Gastrocnemius medialis (tissue), 4 donors: ENCODE measurements around the gene SENP3. TPM values are rescaled to one million over a fixed set of nuclear protein-coding genes. Genes with fewer than 3 reads are reported as not detected.

Experiments used
- ATAC-seq, 2 donors: fragments of 150-250 bp; one replicate each; pipeline ENCODE4 v1.9.1; 2016
- DNase-seq, 2 donors: peaks; one replicate each; pipeline ENCODE4 v3.0.0-alpha.2; 2019
- H3K27ac ChIP-seq, 4 donors: fragments of 200-600 bp; sonication (generic); 1 replicate in 1 of 4; 2 replicates in 3 of 4; pipeline ENCODE4 v1.5.1; 2016 to 2018; ENCODE audit warnings: mild to moderate bottlenecking in 2 of 4, moderate library complexity in 1 of 4
- H3K27me3 ChIP-seq, 3 donors: fragments of 200-600 bp; sonication (generic) in 2 of 3; 1 replicate in 1 of 3; 2 replicates in 2 of 3; pipeline versions ENCODE4 v1.5.1 to v1.6.0; 2016 to 2019; ENCODE audit warnings: mild to moderate bottlenecking in 1 of 3, moderate library complexity in 1 of 3
- H3K36me3 ChIP-seq, 2 donors: fragments of 200-600 bp; sonication (generic) in 1 of 2; one replicate each; pipeline ENCODE4 v1.5.1; 2017 to 2018
- H3K4me1 ChIP-seq, 2 donors: fragments of 200-600 bp; sonication (generic) in 1 of 2; one replicate each; pipeline ENCODE4 v1.5.1; 2016 to 2017; ENCODE audit warnings: mild to moderate bottlenecking in 2 of 2
- H3K4me3 ChIP-seq, 4 donors: fragments of 200-600 bp; sonication (generic) in 3 of 4; 1 replicate in 1 of 4; 2 replicates in 3 of 4; pipeline ENCODE4 v1.5.1; 2016 to 2019; ENCODE audit warnings: mild to moderate bottlenecking in 2 of 4
- H3K9me3 ChIP-seq, 3 donors: fragments of 200-600 bp; sonication (generic) in 2 of 3; 1 replicate in 1 of 3; 2 replicates in 2 of 3; pipeline ENCODE4 v1.5.1; 2016 to 2019
- POLR2A ChIP-seq, 2 donors: fragments of 450-650 bp; IDR thresholded peaks; one replicate each; pipeline ENCODE4 v1.6.1; 2017; ENCODE audit warnings: antibody characterized with exemption in 2 of 2, mild to moderate bottlenecking in 2 of 2, moderate library complexity in 2 of 2
- in situ Hi-C, 4 donors: fragments of 200-750 bp; cut with MboI; loops; one replicate each; pipeline versions ENCODE4 v1.15.0 to v1.8.0; 2017; ENCODE audit warnings: low sequenced_read_pairs in 4 of 4
- intact Hi-C: fragments of 100-400 bp; cut with DNase I; formaldehyde crosslinking; loops from one replicate; pipeline ENCODE4 v1.15.1; 2023; ENCODE audit warnings: low total_unique reads
- total RNA-seq, 4 donors: library from RNA; depleted of rRNA; stranded (reverse); fragments of >200 nt; gene quantifications; one replicate each; pipeline versions ENCODE4 v1.1.0 to v1.2.3, GENCODE V29; 2016
- TF ChIP-seq, protein P1 (sequence below), 5 experiments: fragments of 450-650 bp in 3 of 5; fragments of 200-600 bp in 2 of 5; sonication (generic) in 2 of 5; IDR thresholded peaks in 4 of 5; conservative IDR thresholded peaks in 1 of 5; 1 replicate in 4 of 5; 2 replicates in 1 of 5; pipeline ENCODE4 v1.5.1; 2016 to 2019; ENCODE audit warnings: antibody characterized with exemption in 5 of 5, mild to moderate bottlenecking in 3 of 5, moderate library complexity in 3 of 5

Gene SENP3
- total RNA-seq, 4 donors from 2014 or later, result 63.6 to 71.5 (median 68.8) TPM

DNA sequence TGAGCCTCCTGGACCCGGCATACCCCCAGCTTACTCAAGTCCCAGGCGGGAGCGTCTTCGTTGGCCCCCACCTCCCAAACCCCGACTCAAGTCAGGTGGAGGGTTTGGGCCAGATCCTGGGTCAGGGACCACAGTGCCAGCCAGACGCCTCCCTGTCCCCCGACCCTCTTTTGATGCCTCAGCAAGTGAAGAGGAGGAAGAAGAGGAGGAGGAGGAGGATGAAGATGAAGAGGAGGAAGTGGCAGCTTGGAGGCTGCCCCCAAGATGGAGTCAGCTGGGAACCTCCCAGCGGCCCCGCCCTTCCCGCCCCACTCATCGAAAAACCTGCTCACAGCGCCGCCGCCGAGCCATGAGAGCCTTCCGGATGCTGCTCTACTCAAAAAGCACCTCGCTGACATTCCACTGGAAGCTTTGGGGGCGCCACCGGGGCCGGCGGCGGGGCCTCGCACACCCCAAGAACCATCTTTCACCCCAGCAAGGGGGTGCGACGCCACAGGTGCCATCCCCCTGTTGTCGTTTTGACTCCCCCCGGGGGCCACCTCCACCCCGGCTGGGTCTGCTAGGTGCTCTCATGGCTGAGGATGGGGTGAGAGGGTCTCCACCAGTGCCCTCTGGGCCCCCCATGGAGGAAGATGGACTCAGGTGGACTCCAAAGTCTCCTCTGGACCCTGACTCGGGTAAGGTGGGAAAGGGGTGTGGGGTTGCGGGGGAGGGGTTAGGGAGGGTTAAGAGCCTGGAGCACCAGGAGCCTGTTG lies 1.6 kb downstream of the SENP3 start:
- peaks cover 0 to 48% of the 10 kb centered on the region in 2 donors for H3K36me3 ChIP-seq
- intact Hi-C loops, result loop anchor here (5.0 kb wide), 2 partner anchors 236 to 279 kb away; partner anchors contain the start of gene NEURL4
- H3K27me3 ChIP-seq, result no peaks in the 10 kb centered on the region
- in situ Hi-C loops, result loop anchor here in 1 of 4 donors (10.0 to 25.0 kb wide), 2 partner anchors 126 to 218 kb away; partner anchors contain the start of genes CHRNB1, FGF11, SPEM2 and SPEM3
- no peak for TF ChIP-seq POLR2A (IDR thresholded peaks at IDR 0.05)
- TF ChIP-seq, protein P1, sequence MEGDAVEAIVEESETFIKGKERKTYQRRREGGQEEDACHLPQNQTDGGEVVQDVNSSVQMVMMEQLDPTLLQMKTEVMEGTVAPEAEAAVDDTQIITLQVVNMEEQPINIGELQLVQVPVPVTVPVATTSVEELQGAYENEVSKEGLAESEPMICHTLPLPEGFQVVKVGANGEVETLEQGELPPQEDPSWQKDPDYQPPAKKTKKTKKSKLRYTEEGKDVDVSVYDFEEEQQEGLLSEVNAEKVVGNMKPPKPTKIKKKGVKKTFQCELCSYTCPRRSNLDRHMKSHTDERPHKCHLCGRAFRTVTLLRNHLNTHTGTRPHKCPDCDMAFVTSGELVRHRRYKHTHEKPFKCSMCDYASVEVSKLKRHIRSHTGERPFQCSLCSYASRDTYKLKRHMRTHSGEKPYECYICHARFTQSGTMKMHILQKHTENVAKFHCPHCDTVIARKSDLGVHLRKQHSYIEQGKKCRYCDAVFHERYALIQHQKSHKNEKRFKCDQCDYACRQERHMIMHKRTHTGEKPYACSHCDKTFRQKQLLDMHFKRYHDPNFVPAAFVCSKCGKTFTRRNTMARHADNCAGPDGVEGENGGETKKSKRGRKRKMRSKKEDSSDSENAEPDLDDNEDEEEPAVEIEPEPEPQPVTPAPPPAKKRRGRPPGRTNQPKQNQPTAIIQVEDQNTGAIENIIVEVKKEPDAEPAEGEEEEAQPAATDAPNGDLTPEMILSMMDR (IDR thresholded peaks at IDR 0.05 in 4 of 5, conservative IDR thresholded peaks at IDR 0.05 in 1 of 5), result no peak
- H3K4me1 ChIP-seq, result peaks cover 37 to 51% of the 10 kb centered on the region in 2 donors
- H3K27ac ChIP-seq, result peak overlapping the region in 1 of 4 donors; percentile 96
- ATAC-seq, result no peak
- peak overlapping the region in 2 of 4 donors; percentile 87 to 95 for H3K4me3 ChIP-seq
- no peaks in the 10 kb centered on the region for H3K9me3 ChIP-seq
- DNase-seq, result no peak

DNA sequence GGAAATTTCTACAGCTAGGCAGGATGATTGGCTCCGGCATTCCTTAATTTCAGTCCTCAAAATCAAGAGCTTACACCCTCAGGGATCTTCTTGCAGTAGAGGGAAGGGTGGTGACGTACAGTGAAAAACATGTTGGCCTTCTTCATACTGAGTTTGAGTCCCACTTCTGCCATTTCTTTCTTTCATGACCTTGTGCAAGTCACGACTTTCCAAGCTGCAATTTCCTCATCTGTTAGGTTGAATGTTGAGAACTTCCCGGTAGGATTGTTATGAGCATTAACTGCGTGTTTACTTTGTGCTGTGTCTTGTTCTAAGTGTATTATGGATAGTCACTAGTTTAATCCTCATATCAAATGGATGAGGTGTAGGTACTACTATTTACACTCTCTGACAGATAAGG lies 7.9 kb downstream of the SENP3 start:
- Histone ChIP-seq H3K27ac (no peak overlapping the region), H3K27me3 (no peaks in the 10 kb centered on the region), H3K9me3 (no peaks in the 10 kb centered on the region), H3K4me3 (no peak overlapping the region), H3K4me1 (peaks cover 11% of the 10 kb centered on the region in 2 donors), H3K36me3 (peaks cover 0 to 67% of the 10 kb centered on the region in 2 donors)
- in situ Hi-C loops (loop anchor here in 1 of 4 donors (10.0 to 25.0 kb wide), 2 partner anchors 132 to 225 kb away; partner anchors contain the start of genes CHRNB1, FGF11, SPEM2 and SPEM3), intact Hi-C loops (no loop called here)
- TF ChIP-seq, protein P1 (IDR thresholded peaks at IDR 0.05 in 4 of 5, conservative IDR thresholded peaks at IDR 0.05 in 1 of 5), result no peak
- no peak for DNase-seq
- ATAC-seq, result no peak

DNA sequence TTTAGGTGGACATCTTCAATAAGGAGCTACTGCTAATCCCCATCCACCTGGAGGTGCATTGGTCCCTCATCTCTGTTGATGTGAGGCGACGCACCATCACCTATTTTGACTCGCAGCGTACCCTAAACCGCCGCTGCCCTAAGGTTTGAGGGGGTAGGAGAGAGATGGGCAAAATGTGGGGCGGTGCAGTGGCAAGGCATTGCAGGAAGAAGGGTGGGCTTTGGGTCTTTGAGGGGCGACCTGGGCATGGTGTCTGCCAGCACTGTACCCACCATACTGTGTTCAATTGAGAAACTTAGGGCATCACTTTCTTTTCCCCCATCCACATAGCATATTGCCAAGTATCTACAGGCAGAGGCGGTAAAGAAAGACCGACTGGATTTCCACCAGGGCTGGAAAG lies 8.6 kb downstream of the SENP3 start:
- intact Hi-C loops, result loop anchor here (5.0 to 10.0 kb wide), 3 partner anchors 318 to 584 kb away; partner anchors contain the start of genes CTDNEP1, ELP5, PER1 and RNASEK
- H3K4me3 ChIP-seq, result no peak overlapping the region
- no peak overlapping the region for H3K27ac ChIP-seq
- H3K4me1 ChIP-seq, result peaks cover 19% of the 10 kb centered on the region in 2 donors
- H3K9me3 ChIP-seq, result no peaks in the 10 kb centered on the region
- H3K27me3 ChIP-seq, result no peaks in the 10 kb centered on the region
- ATAC-seq, result no peak
- TF ChIP-seq, protein P1 (IDR thresholded peaks at IDR 0.05 in 4 of 5, conservative IDR thresholded peaks at IDR 0.05 in 1 of 5), result no peak
- no peak for TF ChIP-seq POLR2A (IDR thresholded peaks at IDR 0.05)
- in situ Hi-C loops, result loop anchor here in 1 of 4 donors (25.0 kb wide), 1 partner anchor 133 kb away; the partner anchor contains the start of genes CHRNB1, FGF11, SPEM2 and SPEM3
- DNase-seq, result no peak
- H3K36me3 ChIP-seq, result peaks cover 0 to 67% of the 10 kb centered on the region in 2 donors

DNA sequence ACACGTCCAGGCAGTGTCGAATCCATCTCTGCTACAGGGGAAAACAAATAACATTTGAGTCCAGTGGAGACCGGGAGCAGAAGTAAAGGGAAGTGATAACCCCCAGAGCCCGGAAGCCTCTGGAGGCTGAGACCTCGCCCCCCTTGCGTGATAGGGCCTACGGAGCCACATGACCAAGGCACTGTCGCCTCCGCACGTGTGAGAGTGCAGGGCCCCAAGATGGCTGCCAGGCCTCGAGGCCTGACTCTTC lies 10.5 kb downstream of the SENP3 start:
- Histone ChIP-seq H3K9me3 (no peaks in the 10 kb centered on the region), H3K36me3 (peaks cover 3 to 67% of the 10 kb centered on the region in 2 donors), H3K4me1 (peaks cover 37 to 38% of the 10 kb centered on the region in 2 donors), H3K4me3 (peak overlapping the region; percentile 51 to 96 (median 59)), H3K27me3 (no peaks in the 10 kb centered on the region), H3K27ac (peak overlapping the region; percentile 86 to 100 (median 98))
- no peak for TF ChIP-seq POLR2A (IDR thresholded peaks at IDR 0.05)
- TF ChIP-seq, protein P1 (IDR thresholded peaks at IDR 0.05 in 4 of 5, conservative IDR thresholded peaks at IDR 0.05 in 1 of 5), result no peak
- ATAC-seq, result peak in 1 of 2 donors; percentile 89
- intact Hi-C loops, result loop anchor here (1.0 to 10.0 kb wide), 6 partner anchors 11 to 583 kb away; partner anchors contain the start of genes CTDNEP1, ELP5, FXR2 and PER1
- in situ Hi-C loops, result loop anchor here in 1 of 4 donors (25.0 kb wide), 1 partner anchor 135 kb away; the partner anchor contains the start of genes CHRNB1, FGF11, SPEM2 and SPEM3
- no peak for DNase-seq
